Activated naive CD8-positive, alpha-beta T cell treated with anti-CD3 and anti-CD28 coated beads, Interleukin-2, amount 10 ng/mL, durations not matched to agents 7 days and 5 days (primary cell): ENCODE data around the gene WDR45. TPM values are rescaled to one million over a fixed set of nuclear protein-coding genes. Genes with fewer than 3 reads are reported as not detected.

Experiments used
- ATAC-seq: fragments of 150-1000 bp; cut with Tn5 transposase; one replicate; pipeline ENCODE4 v1.10.0; 2021; ENCODE audit warnings: low read depth, moderate library complexity
- POLR2A ChIA-PET: fragments of 350-600 bp; sonication (Branson Sonifier 250); formaldehyde crosslinking; loops from one replicate; lab custom pipeline; 2021; ENCODE audit warnings: antibody characterized with exemption; lab: Charles Lee
- DNase-seq: peaks from one replicate; pipeline ENCODE4 v3.0.0; 2021
- H3K27ac Mint-ChIP-seq: one replicate; pipeline ENCODE4 v1.8.0; 2022; ENCODE audit warnings: mild to moderate bottlenecking, mixed read lengths
- H3K27me3 Mint-ChIP-seq: one replicate; pipeline ENCODE4 v1.8.0; 2022; ENCODE audit warnings: mild to moderate bottlenecking, moderate library complexity, mixed read lengths
- H3K36me3 Mint-ChIP-seq: one replicate; pipeline ENCODE4 v1.8.0; 2021; ENCODE audit warnings: mild to moderate bottlenecking, mixed read lengths
- H3K4me1 Mint-ChIP-seq: one replicate; pipeline ENCODE4 v1.8.0; 2021; ENCODE audit warnings: mixed read lengths
- H3K4me3 Mint-ChIP-seq: one replicate; pipeline ENCODE4 v1.8.0; 2022; ENCODE audit warnings: mild to moderate bottlenecking, moderate library complexity, mixed read lengths
- H3K9me3 Mint-ChIP-seq: one replicate; pipeline ENCODE4 v1.8.0; 2021; ENCODE audit warnings: mixed read lengths
- total RNA-seq, 2 experiments: library from RNA; stranded (reverse); gene quantifications; one replicate each; pipeline ENCODE4 v1.2.3, GENCODE V29; 2021

Gene WDR45
- total RNA-seq, 2 experiments from 2014 or later = 53.4 to 55.1 TPM

- H3K4me1 Mint-ChIP-seq = peaks cover 9% of the 10 kb centered on the region
- DNase-seq = no peak
- no peak overlapping the region for H3K27ac Mint-ChIP-seq
- H3K27me3 Mint-ChIP-seq = no peaks in the 10 kb centered on the region
- POLR2A ChIA-PET = interaction anchor here (0.9 kb wide), 1 partner anchor 10 kb away, joined by 3 read pairs; no protein-coding TSS in a partner anchor
- H3K9me3 Mint-ChIP-seq = no peaks in the 10 kb centered on the region
- ATAC-seq = no peak
- no peak overlapping the region for H3K4me3 Mint-ChIP-seq
- H3K36me3 Mint-ChIP-seq = peaks cover 4% of the 10 kb centered on the region
Observed at GRCh38 chrX:49070988-49071387, 8.7 kb downstream of the WDR45 start.

GRCh38 chrX:49069038-49069437 lies 10.6 kb downstream of the WDR45 start:
- Mint-ChIP-seq H3K36me3 (peaks cover 4% of the 10 kb centered on the region), H3K27ac (no peak overlapping the region)

GRCh38 chrX:49067285-49068120 lies 12.2 kb downstream of the WDR45 start:
- no peak overlapping the region for H3K4me3 Mint-ChIP-seq
- ATAC-seq (no peak), DNase-seq (no peak)
- H3K27me3 Mint-ChIP-seq = no peaks in the 10 kb centered on the region
- no peaks in the 10 kb centered on the region for H3K36me3 Mint-ChIP-seq
- no peaks in the 10 kb centered on the region for H3K4me1 Mint-ChIP-seq
- POLR2A ChIA-PET = no interaction called here
- no peak overlapping the region for H3K27ac Mint-ChIP-seq
- no peaks in the 10 kb centered on the region for H3K9me3 Mint-ChIP-seq

More at GRCh38 chrX:49069038-49069437, 10.6 kb downstream of the WDR45 start:
- Mint-ChIP-seq H3K9me3 (no peaks in the 10 kb centered on the region), H3K27me3 (no peaks in the 10 kb centered on the region), H3K4me3 (no peak overlapping the region), H3K4me1 (peaks cover 7% of the 10 kb centered on the region)
- POLR2A ChIA-PET = no interaction called here
- ATAC-seq (no peak), DNase-seq (no peak)

- no peak for DNase-seq
- ATAC-seq = no peak
- POLR2A ChIA-PET = no interaction called here
- H3K36me3 Mint-ChIP-seq = no peaks in the 10 kb centered on the region
- H3K27me3 Mint-ChIP-seq = no peaks in the 10 kb centered on the region
- H3K4me3 Mint-ChIP-seq = no peak overlapping the region
- H3K9me3 Mint-ChIP-seq = no peaks in the 10 kb centered on the region
- no peak overlapping the region for H3K27ac Mint-ChIP-seq
- H3K4me1 Mint-ChIP-seq = no peaks in the 10 kb centered on the region
Observed at GRCh38 chrX:49066690-49067089, 13.0 kb downstream of the WDR45 start.

- DNase-seq (no peak), ATAC-seq (no peak)
- Mint-ChIP-seq H3K9me3 (no peaks in the 10 kb centered on the region), H3K4me3 (no peak overlapping the region), H3K36me3 (no peaks in the 10 kb centered on the region), H3K27ac (no peak overlapping the region), H3K27me3 (no peaks in the 10 kb centered on the region), H3K4me1 (no peaks in the 10 kb centered on the region)
- POLR2A ChIA-PET = no interaction called here
Observed at GRCh38 chrX:49066278-49066677, 13.4 kb downstream of the WDR45 start.

GRCh38 chrX:49064735-49065134 lies 15.0 kb downstream of the WDR45 start:
- Mint-ChIP-seq H3K27me3 (no peaks in the 10 kb centered on the region), H3K27ac (no peak overlapping the region), H3K36me3 (no peaks in the 10 kb centered on the region), H3K4me1 (no peaks in the 10 kb centered on the region), H3K4me3 (no peak overlapping the region), H3K9me3 (no peaks in the 10 kb centered on the region)
- no peak for DNase-seq
- POLR2A ChIA-PET = interaction anchor here (0.6 kb wide), 1 partner anchor 65 kb away, joined by 3 read pairs; no protein-coding TSS in a partner anchor
- no peak for ATAC-seq

- Mint-ChIP-seq H3K4me3 (no peak overlapping the region), H3K36me3 (no peaks in the 10 kb centered on the region), H3K27me3 (no peaks in the 10 kb centered on the region), H3K27ac (no peak overlapping the region), H3K9me3 (no peaks in the 10 kb centered on the region), H3K4me1 (no peaks in the 10 kb centered on the region)
- no peak for DNase-seq
- POLR2A ChIA-PET = interaction anchor here (0.6 kb wide), 1 partner anchor 65 kb away, joined by 3 read pairs; no protein-coding TSS in a partner anchor
- ATAC-seq = no peak
Observed at GRCh38 chrX:49064303-49064702, 15.4 kb downstream of the WDR45 start.

GRCh38 chrX:49063715-49064114 lies 16.0 kb downstream of the WDR45 start:
- H3K27me3 Mint-ChIP-seq = no peaks in the 10 kb centered on the region
- H3K4me3 Mint-ChIP-seq = no peak overlapping the region
- POLR2A ChIA-PET = no interaction called here
- no peaks in the 10 kb centered on the region for H3K36me3 Mint-ChIP-seq
- H3K9me3 Mint-ChIP-seq = no peaks in the 10 kb centered on the region
- no peak for ATAC-seq
- H3K4me1 Mint-ChIP-seq = no peaks in the 10 kb centered on the region
- H3K27ac Mint-ChIP-seq = no peak overlapping the region
- DNase-seq = no peak

- H3K27me3 Mint-ChIP-seq = no peaks in the 10 kb centered on the region
- no peaks in the 10 kb centered on the region for H3K36me3 Mint-ChIP-seq
- no peaks in the 10 kb centered on the region for H3K9me3 Mint-ChIP-seq
- no peaks in the 10 kb centered on the region for H3K4me1 Mint-ChIP-seq
- POLR2A ChIA-PET = no interaction called here
- no peak overlapping the region for H3K4me3 Mint-ChIP-seq
- no peak for DNase-seq
- no peak overlapping the region for H3K27ac Mint-ChIP-seq
- ATAC-seq = no peak
Observed at GRCh38 chrX:49061916-49062315, 17.8 kb downstream of the WDR45 start.

GRCh38 chrX:49061490-49061889 lies 18.2 kb downstream of the WDR45 start:
- no peak for DNase-seq
- no peak for ATAC-seq
- H3K9me3 Mint-ChIP-seq = no peaks in the 10 kb centered on the region
- H3K27me3 Mint-ChIP-seq = no peaks in the 10 kb centered on the region
- no peak overlapping the region for H3K27ac Mint-ChIP-seq
- POLR2A ChIA-PET = no interaction called here
- H3K4me3 Mint-ChIP-seq = no peak overlapping the region
- no peaks in the 10 kb centered on the region for H3K4me1 Mint-ChIP-seq
- H3K36me3 Mint-ChIP-seq = no peaks in the 10 kb centered on the region

- Mint-ChIP-seq H3K27me3 (no peaks in the 10 kb centered on the region), H3K4me1 (no peaks in the 10 kb centered on the region), H3K27ac (no peak overlapping the region), H3K9me3 (no peaks in the 10 kb centered on the region), H3K4me3 (no peak overlapping the region), H3K36me3 (no peaks in the 10 kb centered on the region)
- POLR2A ChIA-PET = interaction anchor here (0.7 kb wide), 1 partner anchor 10 kb away, joined by 3 read pairs; no protein-coding TSS in a partner anchor
- no peak for DNase-seq
- no peak for ATAC-seq
Observed at GRCh38 chrX:49060914-49061313, 18.8 kb downstream of the WDR45 start.

- Mint-ChIP-seq H3K27me3 (no peaks in the 10 kb centered on the region), H3K4me1 (peaks cover 7% of the 10 kb centered on the region), H3K4me3 (no peak overlapping the region), H3K9me3 (no peaks in the 10 kb centered on the region), H3K27ac (no peak overlapping the region), H3K36me3 (peaks cover 2% of the 10 kb centered on the region)
- ATAC-seq = no peak
- POLR2A ChIA-PET = no interaction called here
- DNase-seq = no peak
Observed at GRCh38 chrX:49059681-49060085, 20.0 kb downstream of the WDR45 start.

GRCh38 chrX:49059201-49059600 lies 20.5 kb downstream of the WDR45 start:
- H3K27ac Mint-ChIP-seq = no peak overlapping the region
- POLR2A ChIA-PET = no interaction called here

GRCh38 chrX:49058794-49059193 lies 20.9 kb downstream of the WDR45 start, which contains the start of gene CCDC120:
CCDC120 (plus strand) TSS chrX:49058999; CDS start chrX:49062042, 3,043 bp downstream.
- DNase-seq = no peak
- Mint-ChIP-seq H3K36me3 (peaks cover 5% of the 10 kb centered on the region), H3K4me3 (no peak within 1 kb of the TSS), H3K9me3 (no peaks in the 10 kb centered on the region), H3K4me1 (peaks cover 16% of the 10 kb centered on the region), H3K27ac (no peak within 1 kb of the TSS), H3K27me3 (no peaks in the 10 kb centered on the region)
- POLR2A ChIA-PET = no interaction called here
- ATAC-seq = no peak

More at GRCh38 chrX:49059201-49059600, 20.5 kb downstream of the WDR45 start:
- Mint-ChIP-seq H3K36me3 (peaks cover 5% of the 10 kb centered on the region), H3K9me3 (no peaks in the 10 kb centered on the region), H3K4me1 (peaks cover 12% of the 10 kb centered on the region), H3K27me3 (no peaks in the 10 kb centered on the region), H3K4me3 (no peak overlapping the region)
- DNase-seq (no peak), ATAC-seq (no peak)
